Activated CD4-positive, alpha-beta T cell treated with anti-CD3 and anti-CD28 coated beads, Interleukin-2, amount 50 U/mL, for 24 hours (primary cell): ENCODE measurements around the gene PERM1.

Experiments
- DNase-seq, 2 donors: peaks; one replicate each; pipeline ENCODE4 v3.0.0-alpha.2; 2020; ENCODE audit warnings: low read depth in 1 of 2, low spot score in 1 of 2

Gene PERM1

DNA sequence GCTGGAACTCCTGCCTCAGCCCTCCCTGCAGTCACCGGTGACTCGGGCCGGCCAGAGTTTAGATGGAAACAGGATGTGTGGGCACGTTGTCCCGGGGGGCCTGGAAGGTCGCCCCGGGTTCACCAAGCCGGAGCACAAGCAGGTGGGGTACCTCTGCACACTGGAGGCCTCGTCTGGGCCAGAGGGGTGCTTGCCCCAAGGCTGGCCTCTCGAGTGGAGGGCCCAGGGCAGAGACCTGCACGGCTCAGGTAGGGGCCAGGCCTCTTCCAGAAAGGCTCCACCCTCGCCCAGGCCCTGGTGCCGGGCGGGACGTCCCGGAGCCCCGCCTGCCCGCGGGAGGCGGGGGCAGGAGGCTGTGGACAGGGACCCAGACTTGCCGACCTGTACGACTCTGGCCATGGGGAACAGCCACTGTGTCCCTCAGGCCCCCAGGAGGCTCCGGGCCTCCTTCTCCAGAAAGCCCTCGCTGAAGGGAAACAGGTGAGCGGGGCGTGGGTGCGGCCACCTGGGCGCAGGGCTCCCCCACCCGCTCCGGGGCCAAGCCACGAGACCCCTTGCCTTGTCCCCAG is 15.7 kb downstream of the PERM1 start, which contains the start of gene PLEKHN1:
Gene PLEKHN1, plus strand, starts transcription at position 348 of the 569 bp plus-strand sequence. Its CDS starts 50 bp downstream, at position 398.
- DNase-seq = no peak

DNA sequence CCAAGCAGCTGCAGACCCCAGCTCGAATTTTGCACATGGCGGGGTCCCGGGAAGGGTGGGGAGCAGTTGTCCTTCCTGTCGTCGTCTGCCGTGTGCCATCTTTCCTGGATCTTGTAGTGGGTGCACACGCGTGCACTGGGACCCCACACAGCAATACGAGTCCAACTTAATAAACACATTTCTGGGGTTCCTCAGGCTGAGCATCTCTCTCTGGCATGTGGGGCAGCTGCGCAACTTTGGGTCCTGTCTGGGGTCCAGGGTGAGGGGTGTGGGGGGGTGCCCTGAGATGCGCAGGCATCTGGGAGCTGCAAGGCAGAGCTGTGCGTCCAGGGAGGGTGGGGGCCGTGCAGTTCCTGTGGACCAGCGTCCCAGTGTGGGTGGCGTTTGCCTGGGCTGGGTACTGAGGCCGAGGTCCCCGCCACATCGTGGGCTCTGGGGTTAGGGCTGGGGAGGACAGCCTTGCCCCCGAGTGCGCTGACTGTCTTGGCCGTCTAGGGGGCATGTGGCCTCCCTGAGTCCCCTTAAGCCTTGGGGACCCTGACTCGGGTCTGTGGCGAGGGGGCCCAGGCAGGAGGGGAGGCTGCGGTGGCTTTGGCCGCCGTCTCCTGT is 16.3 kb downstream of the PERM1 start:
- DNase-seq = no peak

DNA sequence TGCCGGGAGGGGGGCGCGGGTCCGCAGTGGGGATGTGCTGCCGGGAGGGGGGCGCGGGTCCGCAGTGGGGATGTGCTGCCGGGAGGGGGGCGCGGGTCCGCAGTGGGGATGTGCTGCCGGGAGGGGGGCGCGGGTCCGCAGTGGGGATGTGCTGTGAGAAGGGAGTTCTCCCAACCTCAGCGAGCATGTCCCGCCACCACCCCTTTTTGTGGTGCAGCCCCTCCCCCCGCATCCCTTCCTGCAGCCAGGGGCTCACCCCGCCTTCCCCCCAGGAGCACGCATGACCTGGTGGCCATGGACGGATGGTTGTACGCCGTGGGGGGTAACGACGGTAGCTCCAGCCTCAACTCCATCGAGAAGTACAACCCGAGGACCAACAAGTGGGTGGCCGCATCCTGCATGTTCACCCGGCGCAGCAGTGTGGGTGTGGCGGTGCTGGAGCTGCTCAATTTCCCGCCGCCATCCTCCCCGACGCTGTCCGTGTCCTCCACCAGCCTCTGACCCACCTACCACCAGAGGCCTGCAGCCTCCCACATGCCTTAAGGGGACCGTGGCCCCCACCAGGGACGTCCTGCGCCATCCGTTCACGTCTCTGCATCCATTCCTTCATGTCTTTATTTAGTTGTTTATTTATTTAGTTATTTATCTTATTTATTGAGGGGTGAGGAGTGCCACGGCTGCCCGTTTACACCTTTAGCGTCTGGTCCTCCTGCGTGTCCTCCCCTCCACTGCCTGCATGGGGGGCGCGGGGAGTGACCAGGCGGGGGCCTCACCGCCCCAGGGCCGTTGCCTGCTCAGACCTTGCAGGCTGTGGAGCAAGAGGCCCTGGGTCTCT is 17.0 kb downstream of the PERM1 start:
- no peak for DNase-seq

DNA sequence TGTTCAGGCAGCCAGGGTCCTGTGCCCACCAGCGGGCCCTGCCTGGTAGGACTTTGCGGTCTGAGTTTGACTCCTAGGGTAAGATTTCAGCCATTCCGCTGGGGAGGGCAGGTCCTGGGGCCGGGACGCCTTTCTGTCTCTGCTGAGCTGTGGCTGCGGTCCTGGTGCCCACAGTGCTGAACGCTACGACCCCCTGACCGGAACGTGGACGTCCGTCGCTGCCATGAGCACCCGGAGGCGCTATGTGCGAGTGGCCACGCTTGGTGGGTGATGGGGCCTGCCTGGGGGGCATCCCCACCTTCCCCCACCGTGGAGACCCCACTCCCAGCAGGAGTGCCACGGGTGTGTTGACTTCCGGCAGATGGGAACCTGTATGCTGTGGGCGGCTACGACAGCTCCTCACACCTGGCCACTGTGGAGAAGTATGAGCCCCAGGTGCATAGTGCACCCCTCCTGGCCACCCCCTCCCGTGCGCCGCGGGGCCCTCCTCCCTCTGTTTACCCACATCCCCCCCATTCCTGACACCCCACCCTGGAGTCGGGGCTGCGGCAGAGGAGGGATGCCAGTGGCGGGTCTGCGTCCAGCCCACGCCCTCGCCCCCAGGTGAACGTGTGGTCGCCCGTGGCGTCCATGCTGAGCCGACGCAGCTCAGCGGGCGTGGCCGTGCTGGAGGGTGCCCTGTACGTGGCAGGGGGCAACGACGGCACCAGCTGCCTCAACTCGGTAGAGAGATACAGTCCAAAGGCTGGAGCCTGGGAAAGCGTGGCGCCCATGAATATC is 18.0 kb downstream of the PERM1 start:
- no peak for DNase-seq

DNA sequence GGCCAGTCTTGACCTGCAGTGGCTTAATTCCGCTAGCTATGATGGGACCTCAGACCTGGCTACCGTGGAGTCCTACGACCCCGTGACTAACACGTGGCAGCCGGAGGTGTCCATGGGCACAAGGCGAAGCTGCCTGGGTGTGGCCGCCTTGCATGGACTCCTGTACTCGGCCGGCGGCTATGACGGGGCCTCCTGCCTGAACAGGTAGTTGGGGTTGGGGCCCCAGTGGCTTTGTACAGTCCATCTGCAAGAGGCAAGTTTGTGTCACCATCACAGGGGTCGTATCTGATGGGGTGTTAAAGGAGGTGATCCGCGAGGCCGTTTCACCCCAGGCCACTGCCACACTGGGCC is 18.6 kb downstream of the PERM1 start:
- no peak for DNase-seq

DNA sequence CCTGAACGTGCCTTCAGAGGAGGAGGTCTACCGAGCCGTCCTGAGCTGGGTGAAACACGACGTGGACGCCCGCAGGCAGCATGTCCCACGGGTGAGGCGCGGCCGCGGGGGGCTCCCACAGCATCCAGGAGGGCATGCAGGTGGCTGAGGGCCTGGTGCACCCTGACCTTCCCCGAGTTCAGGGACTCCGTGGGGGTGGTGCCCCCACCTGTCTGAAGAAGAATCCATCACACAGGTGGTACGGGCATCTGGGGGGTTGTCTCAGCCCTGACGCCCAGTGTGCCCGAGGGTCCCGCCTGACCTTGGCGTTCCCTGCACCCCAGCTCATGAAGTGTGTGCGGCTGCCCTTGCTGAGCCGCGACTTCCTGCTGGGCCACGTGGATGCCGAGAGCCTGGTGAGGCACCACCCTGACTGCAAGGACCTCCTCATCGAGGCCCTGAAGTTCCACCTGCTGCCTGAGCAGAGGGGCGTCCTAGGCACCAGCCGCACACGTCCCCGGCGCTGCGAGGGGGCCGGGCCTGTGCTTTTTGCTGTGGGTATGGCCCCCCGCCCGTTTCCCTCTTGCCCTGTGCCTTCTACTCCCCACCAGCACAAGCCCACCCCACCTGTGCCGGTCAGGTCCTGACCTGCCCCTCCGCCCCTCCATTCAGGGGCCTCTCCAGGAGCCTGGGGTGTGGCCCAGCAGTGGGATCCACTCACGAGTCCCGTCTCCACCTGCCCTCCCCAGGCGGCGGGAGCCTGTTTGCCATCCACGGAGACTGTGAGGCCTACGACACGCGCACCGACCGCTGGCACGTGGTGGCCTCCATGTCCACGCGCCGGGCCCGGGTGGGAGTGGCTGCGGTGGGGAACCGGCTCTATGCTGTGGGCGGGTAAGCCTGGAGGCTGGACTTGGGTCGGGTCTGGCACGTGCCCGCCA is 19.3 kb downstream of the PERM1 start:
- DNase-seq = no peak

DNA sequence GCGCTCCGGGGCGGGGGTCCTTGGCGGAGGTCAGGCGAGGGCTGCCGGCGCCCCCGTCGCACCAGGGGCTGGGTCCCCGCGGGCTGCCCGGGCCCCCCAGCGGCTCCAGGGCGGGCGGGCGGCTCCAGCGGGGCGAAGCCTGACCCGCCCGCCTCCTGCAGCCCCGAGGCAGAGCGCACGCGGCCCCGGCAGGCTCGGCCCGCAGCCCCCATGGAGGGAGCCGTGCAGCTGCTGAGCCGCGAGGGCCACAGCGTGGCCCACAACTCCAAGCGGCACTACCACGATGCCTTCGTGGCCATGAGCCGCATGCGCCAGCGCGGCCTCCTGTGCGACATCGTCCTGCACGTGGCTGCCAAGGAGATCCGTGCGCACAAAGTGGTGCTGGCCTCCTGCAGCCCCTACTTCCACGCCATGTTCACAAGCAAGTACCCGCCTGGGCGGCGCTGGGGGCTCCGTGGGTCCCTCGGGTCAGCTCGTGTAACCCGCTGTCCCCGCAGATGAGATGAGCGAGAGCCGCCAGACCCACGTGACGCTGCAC is 20.7 kb downstream of the PERM1 start:
- no peak for DNase-seq

DNA sequence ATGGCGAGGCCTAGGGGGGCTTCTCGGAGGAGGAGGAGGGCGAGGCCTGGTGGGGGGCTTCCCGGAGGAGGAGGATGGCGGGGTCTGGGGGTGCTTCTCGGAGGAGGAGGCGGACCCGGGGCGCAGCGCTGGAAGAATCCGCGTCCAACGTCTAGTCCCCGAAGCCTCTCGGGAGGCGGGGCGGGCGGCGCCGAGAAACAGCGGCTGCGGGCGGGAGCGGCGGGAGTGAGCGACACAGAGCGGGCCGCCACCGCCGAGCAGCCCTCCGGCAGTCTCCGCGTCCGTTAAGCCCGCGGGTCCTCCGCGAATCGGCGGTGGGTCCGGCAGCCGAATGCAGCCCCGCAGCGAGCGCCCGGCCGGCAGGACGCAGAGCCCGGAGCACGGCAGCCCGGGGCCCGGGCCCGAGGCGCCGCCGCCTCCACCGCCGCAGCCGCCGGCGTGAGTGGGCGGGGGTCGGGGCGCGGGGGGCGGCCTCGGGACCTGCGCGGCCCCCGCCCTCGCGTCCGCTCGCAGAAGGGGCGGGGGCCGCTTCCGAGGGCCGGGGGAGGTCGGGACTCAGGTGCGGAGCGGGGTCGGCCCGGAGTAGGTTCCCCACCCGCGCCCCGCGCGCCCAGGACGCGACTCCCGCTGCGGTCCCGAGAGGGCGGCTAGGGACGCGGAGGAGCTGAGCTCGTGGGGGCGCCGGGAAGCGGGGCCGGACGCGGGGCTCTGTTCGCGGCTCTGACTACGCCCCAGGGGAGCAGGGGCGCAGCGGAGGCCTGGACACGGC is 21.3 kb downstream of the PERM1 start, which contains the start of gene KLHL17:
Gene KLHL17, plus strand, starts transcription at position 222 of the 769 bp plus-strand sequence. Its CDS starts 110 bp downstream, at position 332.
- peak; percentile 59 to 74 for DNase-seq

DNA sequence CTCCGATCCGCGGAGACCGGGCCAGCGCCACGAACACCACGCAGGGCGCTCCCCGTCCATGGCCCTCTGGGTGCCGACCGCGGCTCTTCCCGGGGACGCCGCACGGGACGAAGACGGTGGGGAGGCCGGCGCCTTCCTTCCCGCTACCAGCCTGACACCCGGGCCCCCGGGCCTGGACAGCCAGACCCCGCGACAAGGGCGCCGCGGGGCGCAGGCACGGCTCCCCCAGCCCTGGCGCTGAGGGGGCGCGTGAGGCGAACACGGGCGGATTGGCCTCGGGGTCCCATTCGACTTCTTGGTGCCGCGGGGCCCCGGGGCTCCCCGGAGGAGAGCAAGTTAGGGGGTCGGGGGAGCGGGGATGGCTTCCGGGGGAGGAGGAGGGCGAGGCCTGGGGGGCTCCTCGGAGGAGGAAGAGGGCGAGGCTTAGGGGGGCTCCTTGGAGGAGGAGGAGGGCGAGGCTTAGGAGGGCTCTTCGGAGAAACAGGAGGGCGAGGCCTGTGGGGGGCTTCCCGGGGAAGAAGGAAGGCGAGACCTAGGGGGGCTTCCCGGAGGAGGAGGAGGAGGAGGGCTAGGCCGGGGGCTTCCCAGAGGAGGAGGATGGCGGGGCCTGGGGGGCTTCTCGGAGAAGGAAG is 22.0 kb downstream of the PERM1 start:
- DNase-seq = no peak

DNA sequence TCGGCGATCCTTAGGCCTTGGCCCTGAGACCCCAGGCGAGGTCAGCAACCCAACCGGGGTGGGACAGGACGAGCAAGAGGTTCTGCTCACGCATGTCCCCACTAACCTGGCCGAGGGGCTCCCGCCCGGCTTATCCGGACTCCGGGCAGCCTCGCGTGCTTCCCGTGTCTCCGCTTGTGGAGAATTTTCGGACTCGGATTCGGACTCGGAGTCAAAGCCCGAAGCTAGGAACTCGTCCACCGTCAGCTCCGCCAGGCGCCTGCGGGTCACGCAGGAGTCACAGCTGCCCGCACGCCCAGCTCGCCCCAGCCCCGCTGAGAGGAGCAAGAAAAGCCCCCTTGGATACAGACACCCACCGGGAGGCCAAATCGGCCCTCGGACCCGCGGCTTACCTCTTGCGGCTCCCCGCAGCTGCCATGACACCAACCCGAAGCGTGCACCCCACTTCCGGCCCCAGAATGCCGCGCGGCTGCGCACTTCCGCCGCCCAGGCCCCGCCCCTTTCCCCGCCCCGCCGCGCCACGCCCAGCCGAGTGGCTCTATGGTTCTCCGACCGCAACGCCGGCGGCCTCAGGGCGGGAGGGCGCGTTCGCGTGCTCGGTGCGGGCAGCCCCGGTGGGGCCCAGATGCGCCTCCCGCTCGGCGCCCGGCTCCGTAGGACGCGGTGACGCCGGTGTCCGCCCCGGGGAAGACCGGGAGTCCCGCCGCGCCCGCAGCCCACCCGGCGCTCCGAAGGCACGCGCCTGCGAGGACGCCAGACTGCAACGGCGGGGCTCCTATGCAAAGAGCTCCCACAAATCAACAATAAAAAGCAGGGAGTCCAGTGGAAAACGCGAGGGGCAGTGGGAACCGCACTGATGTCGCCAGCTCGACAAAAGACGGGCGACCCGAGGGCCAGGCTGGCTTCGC is 22.8 kb downstream of the PERM1 start, which contains the start of gene NOC2L:
Gene NOC2L, minus strand, starts transcription at position 434 of the 908 bp plus-strand sequence. Its CDS starts 16 bp downstream, at position 418.
- DNase-seq = peak; percentile 95 to 100

DNA sequence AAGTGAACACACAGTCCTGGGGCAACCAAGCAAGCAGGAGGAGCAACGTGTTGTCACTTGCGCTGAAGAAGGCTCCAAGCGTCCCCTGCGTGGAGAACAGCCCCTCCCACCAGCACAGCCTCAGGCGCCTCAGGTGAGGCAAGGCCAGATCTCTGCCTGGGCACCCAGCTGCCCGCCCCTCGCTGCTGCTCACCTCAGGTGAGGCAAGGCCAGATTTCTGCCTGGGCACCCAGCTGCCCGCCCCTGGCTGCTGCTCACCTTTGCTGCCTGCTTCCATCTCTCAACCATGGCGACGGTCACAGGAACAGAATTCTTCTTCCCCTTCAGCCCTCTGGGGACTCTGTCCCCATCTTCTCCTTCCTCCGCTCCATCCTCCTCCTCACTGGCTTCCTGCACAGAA is 25.3 kb downstream of the PERM1 start:
- no peak for DNase-seq

DNA sequence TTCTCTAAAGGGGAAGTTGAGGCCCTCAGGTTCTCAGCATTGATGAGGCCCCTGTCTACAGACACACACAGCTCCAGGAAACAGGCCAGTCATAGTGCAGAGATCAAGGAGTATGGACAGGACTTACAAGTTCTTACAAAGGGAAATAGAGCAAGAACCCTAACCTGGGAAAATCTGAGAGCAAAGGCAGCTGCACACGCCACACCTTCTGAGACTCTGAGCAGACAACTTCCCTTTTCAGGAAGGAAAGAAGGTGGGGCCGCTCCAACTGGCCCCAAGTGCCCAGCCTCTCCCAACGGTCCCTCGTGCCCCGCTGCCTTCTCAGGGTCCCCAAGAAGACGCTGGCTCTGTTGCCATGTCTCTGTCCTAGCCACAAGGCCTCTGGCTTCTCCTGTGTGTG is 26.4 kb downstream of the PERM1 start:
- DNase-seq = no peak

DNA sequence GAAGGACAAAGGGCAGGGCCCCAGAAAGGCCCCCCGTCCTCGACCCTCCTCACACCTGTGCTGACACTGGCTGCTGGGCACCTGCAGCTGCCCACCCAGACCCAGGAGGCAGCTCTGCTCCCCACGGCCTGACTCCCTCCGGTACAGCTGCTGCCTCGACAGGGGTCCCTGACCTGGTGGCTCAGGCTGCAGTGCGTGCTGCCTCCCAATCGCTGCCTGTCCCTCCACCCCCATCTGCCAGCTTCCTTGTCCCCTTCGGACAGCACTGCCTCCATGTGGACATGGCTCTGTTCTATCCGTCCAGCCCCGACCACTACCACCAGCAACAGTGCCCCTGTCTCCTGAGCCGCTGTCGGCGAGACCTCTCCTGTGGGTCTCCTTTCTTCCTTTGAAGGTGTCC is 27.0 kb downstream of the PERM1 start:
- DNase-seq = no peak

DNA sequence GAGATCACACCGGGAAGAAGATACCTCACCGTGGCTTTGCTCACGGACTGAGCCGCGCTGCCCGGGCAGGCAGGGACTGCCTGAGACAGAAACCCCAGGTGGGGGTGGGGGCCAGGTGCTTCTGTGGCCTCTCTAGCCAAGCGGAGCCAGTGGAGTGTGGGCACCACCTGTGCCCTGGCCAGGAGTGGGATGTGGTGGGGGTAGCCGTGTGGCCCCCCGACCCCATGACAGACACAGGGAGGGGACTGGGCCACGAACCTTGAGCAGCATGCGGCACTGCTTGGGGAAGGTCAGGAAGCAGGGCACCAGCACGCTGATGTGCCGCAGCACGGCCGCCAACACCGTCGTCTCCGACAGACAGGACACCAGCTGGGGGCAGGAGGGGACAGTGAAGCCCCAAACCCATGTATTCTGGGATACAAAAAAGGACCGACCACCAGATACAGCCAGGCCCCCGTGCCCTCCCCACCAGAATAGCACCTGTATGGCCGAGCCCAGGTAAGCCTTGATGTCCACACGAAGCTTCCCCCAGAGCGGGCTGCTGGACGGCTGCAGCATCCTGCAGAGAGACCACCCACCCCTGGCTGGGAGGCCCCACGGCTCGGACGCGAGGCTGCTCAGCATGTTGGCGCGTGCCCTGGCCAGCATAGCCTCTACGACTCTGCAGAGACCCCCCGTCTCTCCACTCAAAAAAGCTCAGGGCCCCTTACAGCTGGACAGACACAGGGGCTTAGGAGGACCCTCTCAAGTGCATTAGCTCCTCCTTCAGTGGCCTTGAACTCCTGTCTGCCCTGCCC is 28.2 kb downstream of the PERM1 start:
- DNase-seq = no peak

DNA sequence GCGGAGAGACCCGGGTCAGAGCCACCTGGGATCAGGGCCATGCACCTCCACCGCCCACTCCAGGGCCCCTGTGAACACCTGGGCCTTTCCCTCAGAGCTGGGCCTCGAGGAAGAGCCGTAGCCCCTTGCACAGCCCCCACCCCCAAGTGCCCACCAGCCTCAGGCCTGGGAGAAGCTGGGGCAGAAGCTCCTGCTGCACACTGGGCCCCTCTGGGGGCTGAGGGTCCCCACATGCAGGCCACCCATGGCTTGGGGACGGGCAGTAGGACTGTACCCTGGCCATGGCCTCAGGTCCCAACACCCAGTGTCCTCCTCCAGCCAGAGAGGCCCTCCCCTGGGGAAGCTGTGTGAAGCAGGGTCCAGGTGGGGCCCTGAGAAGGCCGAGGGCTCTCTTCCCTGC is 29.3 kb downstream of the PERM1 start:
- no peak for DNase-seq

DNA sequence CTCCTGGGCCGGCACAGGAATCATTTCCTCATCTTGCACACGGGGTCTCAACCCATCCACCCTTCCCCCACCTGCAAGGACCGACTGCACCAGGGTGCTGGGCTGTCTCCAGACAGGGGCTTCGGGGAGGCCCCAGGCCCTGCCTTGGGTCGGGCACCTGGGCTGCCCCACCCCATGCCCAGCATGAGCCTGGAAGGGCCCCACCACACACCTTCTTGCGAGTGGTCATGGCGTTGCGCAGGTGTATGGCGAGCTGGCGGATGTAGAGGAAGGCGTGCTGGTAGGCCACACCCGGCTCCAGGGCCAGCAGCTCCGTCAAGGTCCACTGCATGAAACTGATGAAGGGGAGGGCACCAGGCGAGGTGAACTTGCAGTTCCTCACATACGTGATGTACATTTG is 29.7 kb downstream of the PERM1 start:
- DNase-seq = no peak

DNA sequence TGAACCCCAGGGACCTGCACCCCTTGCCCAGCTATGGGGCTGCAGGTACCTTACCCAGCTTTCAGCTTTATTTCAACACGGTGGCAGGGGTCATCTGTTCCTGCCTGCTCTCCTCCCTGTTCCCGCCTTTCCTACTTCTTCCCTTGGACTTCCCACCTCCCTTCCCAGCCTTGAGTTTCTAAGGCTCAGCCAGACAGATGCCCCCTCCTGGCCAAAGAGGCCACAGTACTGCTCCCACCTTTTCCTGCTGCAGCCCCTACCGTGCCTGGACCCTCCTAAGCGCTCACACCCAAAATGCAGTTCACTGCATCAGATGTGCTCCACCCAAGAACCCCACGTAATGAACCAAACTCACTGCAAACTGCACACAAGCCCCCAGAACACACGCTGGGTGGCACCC is 30.5 kb downstream of the PERM1 start:
- DNase-seq = no peak
